Fibroblast of pulmonary artery (primary cell): ENCODE measurements around the gene WDR19.
"Not testable (repeated sequence)": the region's sequence is repeated elsewhere in the genome, so short reads cannot be mapped to it uniquely, and the experiment has no call there.

Source experiments
- DNase-seq: peaks from one replicate; pipeline ENCODE4 v3.0.0-alpha.2; 2010; ENCODE audit warnings: low read depth
- H3K4me3 ChIP-seq: replicated peaks from 2 replicates; pipeline ENCODE4 v1.5.1; 2011; ENCODE audit warnings: low read depth, mild to moderate bottlenecking, control low read depth, low read length, moderate library complexity
- TF ChIP-seq, protein P1 (sequence below): IDR thresholded peaks from 2 replicates; pipeline ENCODE4 v1.5.1; 2011; ENCODE audit warnings: mild to moderate bottlenecking, control low read depth, low read length, inconsistent platforms; ENCODE audit errors: missing control alignments

The WDR19 gene

DNA sequence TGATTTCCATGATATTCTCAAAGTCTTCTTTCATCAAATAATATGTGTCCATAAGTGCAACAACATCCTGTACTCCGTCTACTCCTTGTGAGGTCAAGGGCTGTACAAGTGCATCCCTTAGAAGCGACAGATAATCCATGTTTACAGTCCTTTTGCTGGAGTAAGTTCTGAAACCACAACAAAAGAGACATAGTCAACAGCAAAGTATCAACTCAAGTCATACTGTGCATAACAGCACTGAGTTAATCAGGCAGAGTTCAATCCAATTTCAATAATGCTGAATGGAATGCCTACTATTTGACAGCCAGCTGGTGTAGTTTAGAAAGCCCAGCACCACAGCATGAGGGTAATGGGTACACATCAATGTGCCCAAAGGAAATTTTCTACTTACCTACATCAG lies 109.4 kb downstream of the WDR19 start:
- H3K4me3 ChIP-seq = no peak overlapping the region
- TF ChIP-seq, protein P1, sequence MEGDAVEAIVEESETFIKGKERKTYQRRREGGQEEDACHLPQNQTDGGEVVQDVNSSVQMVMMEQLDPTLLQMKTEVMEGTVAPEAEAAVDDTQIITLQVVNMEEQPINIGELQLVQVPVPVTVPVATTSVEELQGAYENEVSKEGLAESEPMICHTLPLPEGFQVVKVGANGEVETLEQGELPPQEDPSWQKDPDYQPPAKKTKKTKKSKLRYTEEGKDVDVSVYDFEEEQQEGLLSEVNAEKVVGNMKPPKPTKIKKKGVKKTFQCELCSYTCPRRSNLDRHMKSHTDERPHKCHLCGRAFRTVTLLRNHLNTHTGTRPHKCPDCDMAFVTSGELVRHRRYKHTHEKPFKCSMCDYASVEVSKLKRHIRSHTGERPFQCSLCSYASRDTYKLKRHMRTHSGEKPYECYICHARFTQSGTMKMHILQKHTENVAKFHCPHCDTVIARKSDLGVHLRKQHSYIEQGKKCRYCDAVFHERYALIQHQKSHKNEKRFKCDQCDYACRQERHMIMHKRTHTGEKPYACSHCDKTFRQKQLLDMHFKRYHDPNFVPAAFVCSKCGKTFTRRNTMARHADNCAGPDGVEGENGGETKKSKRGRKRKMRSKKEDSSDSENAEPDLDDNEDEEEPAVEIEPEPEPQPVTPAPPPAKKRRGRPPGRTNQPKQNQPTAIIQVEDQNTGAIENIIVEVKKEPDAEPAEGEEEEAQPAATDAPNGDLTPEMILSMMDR = no peak
- no peak for DNase-seq

DNA sequence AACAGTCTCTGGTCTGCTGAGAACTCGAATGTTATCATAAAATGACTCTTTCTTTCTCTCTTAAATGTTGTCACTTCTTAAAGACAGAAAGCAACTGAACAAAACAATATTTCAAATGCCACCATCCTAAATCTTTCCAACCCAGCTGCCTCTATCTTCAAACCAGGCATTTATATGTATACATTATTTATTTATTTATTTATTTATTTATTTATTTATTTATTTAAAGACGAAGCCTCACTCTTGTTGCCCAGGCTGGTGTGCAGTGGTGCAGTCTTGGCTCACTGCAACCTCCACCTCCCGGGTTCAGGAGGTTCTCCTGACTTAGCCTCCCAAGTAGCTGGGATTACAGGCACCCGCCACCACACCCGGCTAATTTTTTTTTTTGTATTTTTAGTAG lies 110.1 kb downstream of the WDR19 start:
- not testable (repeated sequence) for H3K4me3 ChIP-seq, DNase-seq

DNA sequence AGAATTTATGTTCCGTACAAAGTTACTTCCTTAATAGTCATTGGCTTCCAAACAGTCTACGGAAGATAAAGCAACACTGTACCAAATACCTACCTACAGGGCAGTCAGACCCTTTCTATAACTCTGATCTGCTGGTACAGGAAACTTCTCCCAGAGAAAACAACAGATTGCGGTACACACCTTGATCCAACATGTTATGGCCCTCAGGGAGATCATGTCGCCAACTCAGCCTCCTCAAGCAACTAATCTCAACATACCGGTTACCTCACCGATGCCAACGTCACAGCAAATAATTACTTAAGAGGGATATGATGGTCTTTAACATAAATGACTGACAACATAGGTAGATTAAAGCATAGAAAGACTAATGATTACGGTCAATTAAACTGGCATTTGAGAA lies 113.5 kb downstream of the WDR19 start:
- no peak for DNase-seq
- no peak overlapping the region for H3K4me3 ChIP-seq
- TF ChIP-seq, protein P1 = no peak

DNA sequence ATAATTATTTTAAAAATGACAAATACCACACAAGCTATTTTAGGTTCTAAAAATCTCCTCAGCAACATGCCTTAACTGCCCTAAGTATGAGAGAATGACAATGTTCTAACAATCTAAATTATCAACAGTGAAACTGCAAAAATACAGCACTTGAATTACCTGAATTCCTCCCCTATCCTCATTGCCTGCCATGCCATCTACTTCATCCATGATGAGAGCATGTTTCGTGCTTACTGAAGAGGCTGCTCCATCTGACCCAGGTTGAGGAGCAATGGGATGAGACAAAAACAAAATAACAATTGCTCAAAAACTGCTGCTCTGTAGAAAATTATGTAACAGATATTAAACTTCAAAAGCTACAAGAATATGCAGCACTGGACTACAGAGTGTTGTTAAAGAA lies 120.6 kb downstream of the WDR19 start:
- no peak overlapping the region for H3K4me3 ChIP-seq
- DNase-seq = no peak
- TF ChIP-seq, protein P1 = no peak

DNA sequence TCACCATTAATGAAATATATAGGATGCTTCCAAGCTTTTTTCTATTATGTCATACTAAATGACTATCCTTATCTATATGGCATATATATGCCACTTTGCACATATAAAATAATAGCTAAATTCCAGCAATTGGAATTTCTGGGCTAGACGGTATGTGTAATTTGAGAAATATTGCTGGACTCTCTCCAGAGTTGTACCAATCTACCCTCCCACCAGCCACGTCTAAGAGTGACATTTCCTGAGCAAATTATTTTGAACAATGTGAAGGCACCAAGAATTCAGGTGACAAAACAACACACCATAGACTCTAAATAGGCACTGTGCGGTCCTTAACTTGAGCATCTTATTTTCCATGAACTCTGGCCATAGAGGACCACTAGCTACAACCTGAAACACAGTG lies 121.5 kb downstream of the WDR19 start:
- no peak overlapping the region for H3K4me3 ChIP-seq
- TF ChIP-seq, protein P1 = no peak
- DNase-seq = no peak

DNA sequence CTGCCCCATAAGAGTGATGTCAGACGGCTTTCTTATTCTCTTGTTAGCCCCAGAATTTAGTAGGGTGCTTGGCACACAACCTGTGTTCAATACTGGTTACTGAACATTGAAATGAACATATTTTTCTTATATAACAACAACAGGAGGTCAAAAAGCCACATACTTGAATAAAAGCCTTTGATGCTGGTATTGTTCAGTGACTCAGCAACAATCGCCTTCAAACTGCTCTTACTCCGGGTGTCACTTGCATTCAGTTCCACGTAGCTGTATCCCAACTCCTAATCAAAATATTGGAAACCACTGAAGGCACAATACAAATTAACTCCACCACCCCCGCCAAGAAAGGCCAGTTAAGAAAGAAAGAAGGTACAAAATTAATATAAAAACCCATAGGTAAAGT lies 122.3 kb downstream of the WDR19 start:
- no peak overlapping the region for H3K4me3 ChIP-seq
- no peak for DNase-seq
- TF ChIP-seq, protein P1 = no peak

DNA sequence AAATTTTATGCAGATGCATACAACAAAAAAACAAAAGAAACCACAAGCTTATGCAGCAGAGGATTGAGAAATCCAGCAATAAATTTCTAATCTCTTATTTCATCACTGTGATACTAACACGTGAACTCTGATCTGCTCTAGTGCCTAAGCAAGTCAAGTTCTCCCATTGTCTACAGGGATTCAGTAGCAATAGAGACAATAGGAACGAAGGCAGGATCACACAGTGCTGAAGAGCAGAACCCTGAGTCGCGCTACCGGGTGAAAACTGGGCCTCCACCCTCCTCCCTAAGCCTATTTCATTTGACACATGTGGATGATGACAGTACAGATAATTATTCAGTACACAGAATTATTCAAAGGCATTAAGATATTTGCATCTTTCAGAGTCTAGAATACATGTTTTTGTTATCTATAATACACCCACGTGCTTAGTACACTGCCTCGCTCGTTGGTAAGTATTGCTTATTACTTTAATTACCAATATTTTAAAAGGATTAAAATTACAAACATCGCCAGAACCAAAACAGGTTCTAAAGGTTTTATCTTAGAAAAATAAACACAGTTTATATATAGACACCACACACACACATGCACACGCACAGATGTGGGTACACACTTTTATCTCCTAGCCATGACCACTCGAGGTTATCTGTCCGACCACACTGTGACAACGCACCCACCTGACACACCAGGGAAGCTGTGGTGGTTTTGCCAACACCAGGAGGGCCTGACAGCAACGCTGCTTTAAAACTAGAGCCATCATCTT lies 123.8 kb downstream of the WDR19 start:
- no peak for DNase-seq
- no peak overlapping the region for H3K4me3 ChIP-seq
- TF ChIP-seq, protein P1 = no peak
